PC-9 (cell line): ENCODE results near the gene NTF3.

Experiments used
- CTCF ChIP-seq: fragments of 200-600 bp; sonication (generic); conservative IDR thresholded peaks from 2 replicates; pipeline ENCODE4 v1.6.1; 2017; ENCODE audit warnings: mixed run types, antibody characterized with exemption, mild to moderate bottlenecking, moderate library complexity
- EZH2 ChIP-seq: fragments of 200-600 bp; sonication (generic); IDR thresholded peaks from 2 replicates; pipeline ENCODE4 v1.8.0; 2017; ENCODE audit warnings: antibody characterized with exemption, low read depth

- TF ChIP-seq CTCF (no peak), EZH2 (no peak)
Measured at GRCh38 chr12:5520831-5521230, 88.9 kb downstream of the NTF3 start.
